GM04503 (cell line): ENCODE results near the gene OR51B6.
A peak's percentile ranks its signal among the peaks of the same experiment; 100 is the strongest.
"Not testable (repeated sequence)": the region's sequence is repeated elsewhere in the genome, so short reads cannot be mapped to it uniquely, and the experiment has no call there.

Source experiments
- DNase-seq: peaks from one replicate; pipeline ENCODE4 v3.0.0-alpha.2; 2012; ENCODE audit warnings: low read depth

The OR51B6 gene

DNA sequence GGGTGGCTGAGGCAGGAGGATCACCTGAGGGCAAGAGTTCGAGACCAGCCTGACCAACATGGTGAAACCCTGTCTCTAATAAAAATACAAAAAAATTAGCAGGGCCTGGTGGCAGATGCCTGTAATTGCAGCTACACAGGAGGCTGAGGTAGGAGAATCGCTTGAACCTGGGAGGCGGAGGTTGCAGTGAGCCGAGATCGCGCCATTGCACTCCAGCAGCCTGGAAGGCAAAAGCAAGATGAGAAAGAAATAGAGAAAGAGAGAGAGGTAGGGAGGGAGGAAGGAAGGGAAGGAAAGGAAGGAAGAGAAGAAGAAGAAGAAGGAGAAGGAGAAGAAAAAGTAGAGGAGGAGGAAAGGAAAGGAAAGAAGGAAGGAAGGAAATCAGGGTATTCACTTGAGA lies 15.1 kb downstream of the OR51B6 start:
- not testable (repeated sequence) for DNase-seq

DNA sequence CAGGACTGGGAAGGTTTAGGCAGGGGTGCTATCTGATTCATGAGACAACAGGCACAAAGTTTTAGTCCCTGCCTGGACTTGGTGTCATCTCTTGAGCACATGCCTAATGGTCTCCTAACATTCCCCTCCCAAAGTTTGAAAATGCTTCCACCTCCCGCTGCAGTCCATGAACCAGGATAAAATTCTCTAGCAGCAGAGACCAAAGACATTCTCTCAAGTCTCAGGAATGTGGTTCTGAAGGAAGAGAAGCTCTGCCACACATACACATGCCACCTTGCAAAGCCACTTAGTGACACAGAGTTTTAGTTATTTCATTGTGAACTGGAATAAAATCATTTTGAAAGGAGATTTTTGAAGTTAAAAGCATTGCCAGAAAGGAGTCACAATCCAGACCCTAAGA lies 15.5 kb downstream of the OR51B6 start:
- DNase-seq: peak; percentile 37

DNA sequence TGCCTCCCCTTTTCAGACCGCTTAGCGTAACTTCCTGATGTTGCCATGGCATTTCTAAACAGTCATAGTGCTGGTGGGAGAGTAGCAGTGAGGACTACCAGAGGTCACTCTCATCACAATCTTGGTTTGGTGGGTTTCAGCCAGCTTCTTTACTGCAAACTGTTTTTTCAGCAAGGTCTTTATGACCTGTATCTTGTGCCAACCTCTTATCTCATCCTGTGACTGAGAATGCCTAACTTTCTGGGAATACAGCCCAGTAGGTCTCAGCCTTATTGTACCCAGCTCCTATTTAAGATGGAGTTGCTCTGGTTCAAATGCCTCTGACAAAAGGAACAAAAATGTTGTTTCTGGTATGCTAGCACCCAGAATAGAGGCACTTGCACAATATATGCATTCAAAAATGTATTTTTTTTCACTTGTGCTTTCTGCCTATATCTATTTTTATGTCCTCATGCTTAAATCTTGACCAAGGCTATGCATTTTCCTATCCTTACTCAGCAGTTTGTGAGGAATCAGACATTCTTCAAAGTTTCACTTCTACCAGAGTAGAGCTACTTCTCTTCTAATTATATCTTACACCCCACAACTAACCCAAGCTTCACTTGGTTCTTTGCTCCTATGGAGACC lies 16.3 kb downstream of the OR51B6 start:
- peak; percentile 75 for DNase-seq

DNA sequence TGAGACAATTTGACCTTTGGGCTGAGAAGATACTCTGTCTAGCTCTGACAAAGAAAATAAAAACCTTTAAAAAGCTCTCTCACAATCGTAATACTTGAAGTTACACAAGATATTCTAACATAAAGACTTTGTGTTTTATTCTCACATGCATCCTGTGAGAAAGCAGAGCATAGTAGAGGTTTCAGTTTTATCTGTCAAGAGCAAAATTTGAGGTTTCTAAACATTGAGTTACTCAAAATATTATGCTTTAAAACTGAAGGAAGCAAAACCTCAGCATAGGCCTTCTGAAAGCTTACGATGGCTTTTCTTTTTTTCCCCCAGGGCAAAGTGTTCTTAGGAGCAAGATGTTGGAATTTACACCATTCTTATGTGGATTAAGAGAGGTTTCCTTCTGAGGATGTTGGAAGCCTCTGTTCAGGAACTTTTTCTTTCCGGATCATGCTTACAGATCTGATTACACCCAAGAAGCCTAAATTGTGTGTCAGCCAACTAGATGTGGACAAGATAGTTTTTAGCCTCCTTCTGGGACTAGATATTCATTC lies 17.3 kb downstream of the OR51B6 start:
- no peak for DNase-seq

DNA sequence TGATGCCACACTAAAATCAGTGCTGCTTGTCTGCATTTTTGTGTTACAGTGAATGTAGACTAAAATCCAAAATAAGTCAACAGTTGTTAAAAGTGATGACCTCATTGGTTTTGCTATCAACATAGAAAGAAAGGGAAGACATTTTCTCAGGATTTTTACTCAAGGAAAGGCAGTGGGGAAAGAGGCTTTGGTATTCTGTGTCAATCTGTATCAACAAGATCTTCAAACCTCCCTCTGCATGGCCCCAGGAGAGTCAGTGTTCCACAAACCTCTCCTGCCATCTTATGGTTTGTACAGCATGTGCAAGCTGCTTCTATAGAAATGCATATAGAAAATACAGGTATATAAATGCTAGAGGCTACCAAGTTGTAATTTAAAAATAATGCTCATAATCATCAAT lies 18.5 kb downstream of the OR51B6 start:
- no peak for DNase-seq

DNA sequence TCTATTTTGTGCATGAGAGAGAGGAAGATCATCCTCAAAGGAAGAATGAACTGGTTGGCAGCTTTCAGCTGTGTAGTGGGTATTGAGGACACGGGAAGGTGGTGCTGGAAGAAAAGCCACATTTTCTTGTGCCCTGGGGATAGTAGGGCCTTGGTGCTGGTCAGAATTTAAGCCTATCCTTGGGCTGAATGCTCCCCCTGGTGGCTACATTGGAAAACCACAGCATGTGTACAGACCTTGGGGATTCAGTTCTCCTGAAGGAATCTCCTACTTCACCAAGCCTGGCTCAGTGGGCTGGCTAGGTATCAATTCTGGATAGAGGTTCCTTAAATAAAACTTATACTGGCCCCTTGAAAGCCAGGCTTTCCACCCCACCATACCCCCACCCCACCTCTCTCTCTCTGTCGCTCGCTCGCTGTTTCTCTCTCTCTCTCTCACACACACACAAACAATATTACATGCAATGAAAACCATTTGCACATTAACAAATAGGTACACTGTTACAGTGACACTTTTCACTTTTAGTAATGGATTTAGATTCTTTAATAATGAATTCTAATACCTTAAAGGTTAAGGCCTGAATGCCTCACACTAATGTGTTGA lies 29.5 kb downstream of the OR51B6 start:
- no peak for DNase-seq

DNA sequence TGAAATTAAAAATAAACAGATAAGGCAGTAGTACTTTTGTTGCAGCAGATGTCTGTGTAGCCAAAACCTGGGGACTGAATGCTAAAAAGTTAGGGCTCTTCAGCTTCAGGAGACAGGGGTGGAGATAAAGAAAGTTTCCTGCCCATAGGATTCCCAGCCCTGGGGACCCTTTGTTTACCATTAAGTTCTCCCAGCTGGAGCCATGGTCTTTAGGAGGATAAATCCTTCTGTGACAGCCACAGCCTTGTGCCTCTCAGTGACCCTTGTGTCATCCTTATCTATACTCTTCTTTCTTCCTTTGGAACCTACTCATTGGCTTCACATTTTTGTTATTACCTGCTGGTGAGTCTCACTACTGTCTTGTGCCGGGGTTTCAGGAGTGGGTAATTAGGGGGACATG lies 32.3 kb downstream of the OR51B6 start, which contains the start of gene OR51M1:
TSS of gene OR51M1 (plus strand) at position 237 of the 400 bp plus-strand sequence. CDS start 5,587 bp downstream, outside the sequence.
- no peak for DNase-seq

DNA sequence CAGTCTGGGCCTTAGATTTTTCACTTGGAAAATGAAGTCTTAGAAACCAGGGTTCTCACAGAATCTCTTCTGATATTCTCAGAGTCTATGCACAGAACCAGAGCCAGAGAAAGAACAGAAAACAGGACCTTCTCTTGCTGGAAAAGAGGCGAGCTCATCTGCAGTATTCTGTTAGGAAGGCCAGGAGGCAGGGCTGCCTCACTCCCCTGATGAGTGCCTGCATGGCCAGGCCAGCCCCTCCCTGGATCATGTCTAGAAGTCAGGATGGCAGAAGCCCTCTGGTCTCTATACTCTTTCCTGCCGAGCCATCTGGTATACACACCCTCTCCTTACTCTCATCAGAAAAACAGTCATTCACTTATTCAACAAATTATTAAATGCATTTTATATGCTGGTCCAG lies 33.0 kb downstream of the OR51B6 start:
- no peak for DNase-seq

DNA sequence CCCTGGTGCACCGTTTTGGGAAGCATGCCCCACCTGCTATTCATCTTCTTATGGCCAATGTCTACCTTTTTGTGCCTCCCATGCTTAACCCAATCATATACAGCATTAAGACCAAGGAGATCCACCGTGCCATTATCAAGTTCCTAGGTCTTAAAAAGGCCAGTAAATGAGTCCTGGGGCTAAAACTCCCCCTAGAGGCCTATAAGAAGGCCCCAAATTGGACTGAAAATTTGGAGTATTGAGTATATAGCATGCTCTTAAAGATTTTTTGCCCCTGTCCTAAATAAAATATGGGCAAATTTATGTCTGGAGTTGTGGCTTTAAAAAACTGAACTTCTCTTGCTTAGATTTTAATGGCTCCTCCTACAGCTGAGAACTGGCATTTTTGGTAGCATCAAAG lies 38.9 kb downstream of the OR51B6 start:
- no peak for DNase-seq

DNA sequence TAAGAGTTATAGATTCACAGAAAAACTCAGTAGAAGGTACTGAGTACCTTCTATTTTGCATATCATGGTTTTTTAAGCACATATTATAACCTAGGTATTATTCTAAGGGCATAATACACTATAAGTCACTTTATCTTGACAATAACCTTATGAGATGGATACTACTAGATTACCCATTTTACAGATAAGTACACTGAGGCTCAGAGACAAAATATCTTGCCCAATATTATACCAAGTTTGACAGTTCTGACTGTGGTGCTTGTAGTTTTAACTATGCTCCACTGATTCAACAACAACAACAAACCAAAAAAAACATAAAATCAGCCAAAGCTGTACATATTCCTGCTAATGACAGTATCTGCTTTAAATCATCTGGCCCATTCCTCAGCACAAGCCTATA lies 42.8 kb downstream of the OR51B6 start:
- no peak for DNase-seq

DNA sequence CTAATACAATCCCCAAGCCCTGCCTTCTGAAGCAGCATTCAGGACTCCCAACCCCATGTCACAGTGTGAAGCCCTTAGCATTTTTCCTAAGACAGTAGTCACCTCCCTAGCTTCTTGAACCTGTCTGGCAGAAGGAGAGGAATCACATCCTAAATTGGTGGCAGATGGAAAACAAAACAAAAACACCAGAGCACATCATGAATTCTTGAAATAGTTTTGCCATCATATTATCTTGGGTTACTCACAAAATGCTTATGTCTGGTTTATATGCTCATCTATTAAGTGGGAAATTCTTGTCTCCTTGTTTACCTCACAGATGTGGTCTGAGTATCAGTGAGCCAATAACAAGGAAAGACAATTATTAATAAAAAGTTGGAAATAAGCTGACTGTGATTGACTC lies 47.6 kb downstream of the OR51B6 start:
- DNase-seq: no peak
